Raji (cell line): ENCODE results near the gene RAPGEF4.

Experiments used
- POLR2A ChIP-seq: IDR thresholded peaks from 2 replicates; pipeline ENCODE4 v1.6.1; 2011; ENCODE audit warnings: low read depth, low read length, control low read depth; ENCODE audit not compliant: insufficient read depth

RAPGEF4 gene

GRCh38 chr2:172999641-173000386 is 264.2 kb downstream of the RAPGEF4 start:
- TF ChIP-seq POLR2A, result no peak

- no peak for TF ChIP-seq POLR2A
Measured at GRCh38 chr2:173001664-173002604, 266.3 kb downstream of the RAPGEF4 start.

GRCh38 chr2:173002751-173003541 is 267.3 kb downstream of the RAPGEF4 start:
- TF ChIP-seq POLR2A, result no peak

- no peak for TF ChIP-seq POLR2A
Measured at GRCh38 chr2:173008786-173009185, 273.1 kb downstream of the RAPGEF4 start.

GRCh38 chr2:173010233-173010632 is 274.6 kb downstream of the RAPGEF4 start:
- no peak for TF ChIP-seq POLR2A

GRCh38 chr2:173016451-173016850 is 280.8 kb downstream of the RAPGEF4 start:
- TF ChIP-seq POLR2A, result no peak

- TF ChIP-seq POLR2A, result no peak
Measured at GRCh38 chr2:173017646-173018420, 282.2 kb downstream of the RAPGEF4 start.

GRCh38 chr2:173019755-173020154 is 284.1 kb downstream of the RAPGEF4 start:
- no peak for TF ChIP-seq POLR2A

- no peak for TF ChIP-seq POLR2A
Measured at GRCh38 chr2:173021939-173022371, 286.3 kb downstream of the RAPGEF4 start.

- TF ChIP-seq POLR2A, result no peak
Measured at GRCh38 chr2:173023718-173024117, 288.1 kb downstream of the RAPGEF4 start.

- TF ChIP-seq POLR2A, result no peak
Measured at GRCh38 chr2:173026479-173026878, 290.8 kb downstream of the RAPGEF4 start.

GRCh38 chr2:173027181-173028128 is 291.8 kb downstream of the RAPGEF4 start:
- TF ChIP-seq POLR2A, result no peak

- TF ChIP-seq POLR2A, result no peak
Measured at GRCh38 chr2:173028141-173028540, 292.5 kb downstream of the RAPGEF4 start.
